Neural progenitor cell (in vitro differentiated cells): ENCODE measurements around the gene IQGAP2. TPM values are rescaled to one million over a fixed set of nuclear protein-coding genes. Genes with fewer than 3 reads are reported as not detected.
A peak's percentile ranks its signal among the peaks of the same experiment; 100 is the strongest.

Experiments
- DNase-seq: peaks from one replicate; pipeline ENCODE4 v3.0.0-alpha.2; 2016; ENCODE audit warnings: low spot score
- H2AFZ ChIP-seq: fragments of 200-600 bp; sonication (generic); replicated peaks from 2 replicates; pipeline ENCODE4 v1.6.1; 2016; ENCODE audit warnings: antibody characterized with exemption
- H3F3A ChIP-seq: fragments of 200-600 bp; sonication (generic); 2 replicates; pipeline ENCODE4 v1.6.1; 2016; ENCODE audit warnings: antibody characterized with exemption, low read depth
- H3K27ac ChIP-seq: fragments of 200-600 bp; sonication (generic); 2 replicates; pipeline ENCODE4 v1.5.1; 2016; ENCODE audit warnings: mild to moderate bottlenecking
- H3K27me3 ChIP-seq: fragments of 200-600 bp; sonication (generic); 2 replicates; pipeline ENCODE4 v1.6.1; 2016; ENCODE audit warnings: mild to moderate bottlenecking, moderate library complexity
- H3K36me3 ChIP-seq: fragments of 200-600 bp; sonication (generic); 2 replicates; pipeline ENCODE4 v1.5.1; 2016
- H3K4me1 ChIP-seq: fragments of 200-600 bp; sonication (generic); 2 replicates; pipeline ENCODE4 v1.6.1; 2016; ENCODE audit warnings: mixed run types
- H3K4me2 ChIP-seq: fragments of 200-600 bp; sonication (generic); 2 replicates; pipeline ENCODE4 v1.6.1; 2016
- H3K4me3 ChIP-seq: fragments of 200-600 bp; sonication (generic); 2 replicates; pipeline ENCODE4 v1.5.1; 2016
- H3K79me2 ChIP-seq: fragments of 200-600 bp; sonication (generic); 2 replicates; pipeline ENCODE4 v1.6.1; 2016; ENCODE audit warnings: low read depth
- H3K9ac ChIP-seq: fragments of 200-600 bp; sonication (generic); 2 replicates; pipeline ENCODE4 v1.6.1; 2016
- H3K9me3 ChIP-seq: fragments of 200-600 bp; sonication (generic); 2 replicates; pipeline ENCODE4 v1.5.1; 2016; ENCODE audit warnings: low read depth
- H4K20me1 ChIP-seq: fragments of 200-600 bp; sonication (generic); 2 replicates; pipeline ENCODE4 v1.6.1; 2016; ENCODE audit warnings: low read depth
- H3K27ac Mint-ChIP-seq: 3 replicates; pipeline ENCODE4 v1.8.0; 2021; ENCODE audit warnings: mixed read lengths
- H3K27me3 Mint-ChIP-seq: 2 replicates; pipeline ENCODE4 v1.8.0; 2022; ENCODE audit warnings: low read depth, mild to moderate bottlenecking, inconsistent platforms, moderate library complexity, mixed read lengths; ENCODE audit not compliant: insufficient read depth
- H3K36me3 Mint-ChIP-seq: 3 replicates; pipeline ENCODE4 v1.8.0; 2021; ENCODE audit warnings: mixed read lengths
- H3K4me1 Mint-ChIP-seq: 3 replicates; pipeline ENCODE4 v1.8.0; 2021; ENCODE audit warnings: mixed read lengths
- H3K4me3 Mint-ChIP-seq: 3 replicates; pipeline ENCODE4 v1.8.0; 2021; ENCODE audit warnings: mild to moderate bottlenecking, moderate library complexity, mixed read lengths
- H3K9me3 Mint-ChIP-seq: 3 replicates; pipeline ENCODE4 v1.8.0; 2020; ENCODE audit warnings: mixed read lengths
- EZH2 ChIP-seq: fragments of 200-600 bp; sonication (generic); IDR thresholded peaks from 2 replicates; pipeline ENCODE4 v1.6.1; 2017; ENCODE audit warnings: antibody characterized with exemption, mild to moderate bottlenecking, moderate library complexity
- EZH2phosphoT487 ChIP-seq: fragments of 200-600 bp; sonication (generic); IDR thresholded peaks from 2 replicates; pipeline ENCODE4 v1.6.1; 2017; ENCODE audit warnings: antibody characterized with exemption
- total RNA-seq: library from RNA; depleted of rRNA; stranded (reverse); fragments of >200 nt; gene quantifications from 2 replicates; pipeline ENCODE4 v1.2.3, GENCODE V29; 2015; ENCODE audit warnings: low replicate concordance
- TF ChIP-seq, protein P1 (sequence below): fragments of 200-600 bp; sonication (generic); IDR thresholded peaks from 2 replicates; pipeline ENCODE4 v1.5.1; 2017; ENCODE audit warnings: antibody characterized with exemption, mild to moderate bottlenecking

Gene IQGAP2
- total RNA-seq, 1 donor from 2014 or later: 37.7 TPM

DNA sequence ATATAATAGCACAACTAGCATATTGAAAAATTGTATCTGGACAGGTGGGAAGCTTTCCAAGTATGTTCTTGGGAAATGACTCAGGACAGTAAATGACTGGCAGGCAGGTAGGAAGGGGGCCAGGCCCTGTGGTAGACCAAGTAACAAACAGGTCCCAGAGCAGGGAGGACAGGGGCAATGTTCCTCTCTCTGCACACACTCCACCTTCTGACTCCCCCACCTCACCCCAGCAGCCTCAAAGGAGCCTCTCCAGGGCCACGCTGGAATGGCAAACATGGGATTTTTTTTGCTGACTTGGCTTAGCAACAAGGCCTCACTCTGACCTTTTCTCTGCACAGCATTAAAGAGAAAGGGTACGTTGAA lies 31.1 kb upstream of the IQGAP2 start:
- Histone ChIP-seq H2AFZ (peak overlapping the region; percentile 71), H3K4me1 (no peaks in the 10 kb centered on the region), H3F3A (no peaks in the 10 kb centered on the region), H4K20me1 (no peaks in the 10 kb centered on the region), H3K36me3 (no peaks in the 10 kb centered on the region), H3K9me3 (no peaks in the 10 kb centered on the region), H3K79me2 (no peaks in the 10 kb centered on the region), H3K4me2 (no peak overlapping the region), H3K4me3 (no peak overlapping the region), H3K27ac (no peak overlapping the region), H3K27me3 (no peaks in the 10 kb centered on the region), H3K9ac (no peak overlapping the region)
- DNase-seq: no peak
- peaks cover 12% of the 10 kb centered on the region for H3K4me1 Mint-ChIP-seq
- H3K9me3 Mint-ChIP-seq: no peaks in the 10 kb centered on the region
- TF ChIP-seq, protein P1, sequence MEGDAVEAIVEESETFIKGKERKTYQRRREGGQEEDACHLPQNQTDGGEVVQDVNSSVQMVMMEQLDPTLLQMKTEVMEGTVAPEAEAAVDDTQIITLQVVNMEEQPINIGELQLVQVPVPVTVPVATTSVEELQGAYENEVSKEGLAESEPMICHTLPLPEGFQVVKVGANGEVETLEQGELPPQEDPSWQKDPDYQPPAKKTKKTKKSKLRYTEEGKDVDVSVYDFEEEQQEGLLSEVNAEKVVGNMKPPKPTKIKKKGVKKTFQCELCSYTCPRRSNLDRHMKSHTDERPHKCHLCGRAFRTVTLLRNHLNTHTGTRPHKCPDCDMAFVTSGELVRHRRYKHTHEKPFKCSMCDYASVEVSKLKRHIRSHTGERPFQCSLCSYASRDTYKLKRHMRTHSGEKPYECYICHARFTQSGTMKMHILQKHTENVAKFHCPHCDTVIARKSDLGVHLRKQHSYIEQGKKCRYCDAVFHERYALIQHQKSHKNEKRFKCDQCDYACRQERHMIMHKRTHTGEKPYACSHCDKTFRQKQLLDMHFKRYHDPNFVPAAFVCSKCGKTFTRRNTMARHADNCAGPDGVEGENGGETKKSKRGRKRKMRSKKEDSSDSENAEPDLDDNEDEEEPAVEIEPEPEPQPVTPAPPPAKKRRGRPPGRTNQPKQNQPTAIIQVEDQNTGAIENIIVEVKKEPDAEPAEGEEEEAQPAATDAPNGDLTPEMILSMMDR: no peak
- TF ChIP-seq EZH2phosphoT487: no peak
- TF ChIP-seq EZH2: no peak
- peak overlapping the region; percentile 63 for H3K27ac Mint-ChIP-seq
- H3K36me3 Mint-ChIP-seq: no peaks in the 10 kb centered on the region
- no peak overlapping the region for H3K4me3 Mint-ChIP-seq
- peaks cover 7% of the 10 kb centered on the region for H3K27me3 Mint-ChIP-seq

DNA sequence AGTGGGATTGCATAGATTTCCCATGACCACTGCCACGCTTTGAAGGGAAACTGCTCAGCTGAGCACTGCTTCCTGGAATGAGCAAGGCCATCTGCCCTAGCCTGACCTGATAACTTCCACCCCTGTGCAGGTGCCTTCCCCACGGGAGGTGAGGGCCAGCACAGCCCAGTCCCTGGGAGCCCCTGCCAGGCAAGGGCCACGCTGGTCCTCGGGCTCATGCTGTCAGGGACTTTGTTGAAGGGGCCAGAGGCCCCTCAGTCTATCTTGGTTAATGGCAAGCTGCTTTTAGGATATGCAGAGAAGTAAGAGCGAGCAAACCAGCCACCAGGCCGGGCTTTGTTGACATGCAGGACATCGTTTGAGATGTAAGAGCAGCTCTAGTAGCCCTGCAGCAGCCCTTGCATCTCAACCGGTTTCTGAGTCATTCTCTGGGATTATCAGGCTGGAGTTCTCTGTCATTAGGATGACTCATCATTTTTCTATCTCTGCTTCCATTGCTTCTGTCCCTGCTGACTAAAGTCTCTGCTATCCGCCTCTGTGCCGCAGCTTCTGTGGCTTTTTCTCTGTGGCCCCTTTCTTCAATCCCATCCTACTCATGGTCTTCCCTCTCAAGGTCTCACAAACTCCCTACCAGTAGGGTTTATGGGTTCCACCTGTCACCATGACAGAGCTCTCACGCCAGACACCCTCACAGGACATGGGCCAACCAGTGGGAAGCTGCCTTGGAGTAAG lies 30.6 kb upstream of the IQGAP2 start:
- no peaks in the 10 kb centered on the region for H3K36me3 Mint-ChIP-seq

DNA sequence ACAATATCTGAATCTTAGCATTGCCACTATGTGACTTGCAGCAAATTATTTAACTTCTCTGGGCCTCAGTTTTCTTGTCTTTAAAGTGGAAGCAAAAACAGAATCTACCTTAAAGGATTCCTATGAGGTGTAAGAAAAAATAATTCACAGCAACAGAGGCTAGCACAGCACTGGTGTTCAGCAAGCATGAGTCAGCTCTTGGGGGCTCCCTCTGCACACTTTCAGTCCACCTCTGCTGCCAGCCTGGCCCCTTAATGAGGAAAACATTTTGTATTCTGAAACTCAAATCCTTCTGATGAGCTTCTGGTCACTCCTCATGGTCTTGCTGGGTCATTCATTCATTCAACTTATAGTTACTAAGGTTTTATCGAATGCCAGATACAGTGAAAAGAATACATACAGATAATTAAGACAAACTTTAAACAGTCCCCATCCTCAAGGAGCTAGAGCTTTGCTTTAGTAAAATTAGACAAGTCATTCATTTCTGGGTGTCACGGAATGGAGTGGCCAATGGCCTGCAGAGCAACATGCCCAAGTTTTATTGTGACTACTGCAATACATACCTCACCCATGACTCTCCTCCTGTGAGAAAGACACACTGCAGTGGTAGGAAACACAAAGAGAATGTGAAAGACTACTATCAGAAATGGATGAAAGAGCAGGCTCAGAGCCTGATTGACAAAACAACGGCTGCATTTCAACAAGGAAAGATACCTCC lies 26.8 kb upstream of the IQGAP2 start:
- H3K36me3 ChIP-seq: no peaks in the 10 kb centered on the region
- H3K4me1 ChIP-seq: no peaks in the 10 kb centered on the region
- H3K4me3 ChIP-seq: no peak overlapping the region
- Mint-ChIP-seq H3K36me3 (no peaks in the 10 kb centered on the region), H3K9me3 (no peaks in the 10 kb centered on the region), H3K27ac (no peak overlapping the region), H3K27me3 (peaks cover 8% of the 10 kb centered on the region), H3K4me1 (peaks cover 21% of the 10 kb centered on the region), H3K4me3 (no peak overlapping the region)
- H2AFZ ChIP-seq: no peak overlapping the region
- no peak for DNase-seq
- no peaks in the 10 kb centered on the region for H3K27me3 ChIP-seq
- H4K20me1 ChIP-seq: no peaks in the 10 kb centered on the region
- no peaks in the 10 kb centered on the region for H3K79me2 ChIP-seq
- no peaks in the 10 kb centered on the region for H3F3A ChIP-seq
- H3K9me3 ChIP-seq: no peaks in the 10 kb centered on the region
- H3K27ac ChIP-seq: no peak overlapping the region
- no peak overlapping the region for H3K9ac ChIP-seq
- no peak for TF ChIP-seq EZH2phosphoT487
- TF ChIP-seq, protein P1: no peak
- no peak for TF ChIP-seq EZH2
- no peak overlapping the region for H3K4me2 ChIP-seq

More for the DNA sequence above, 30.6 kb upstream of the IQGAP2 start:
- H3K4me3 ChIP-seq: no peak overlapping the region
- DNase-seq: no peak
- Mint-ChIP-seq H3K4me3 (no peak overlapping the region), H3K9me3 (no peaks in the 10 kb centered on the region), H3K27ac (peak overlapping the region; percentile 63), H3K27me3 (peaks cover 7% of the 10 kb centered on the region), H3K4me1 (peaks cover 12% of the 10 kb centered on the region)
- H3K27ac ChIP-seq: no peak overlapping the region
- H4K20me1 ChIP-seq: no peaks in the 10 kb centered on the region
- H3K79me2 ChIP-seq: no peaks in the 10 kb centered on the region
- no peaks in the 10 kb centered on the region for H3K36me3 ChIP-seq
- H3K9me3 ChIP-seq: no peaks in the 10 kb centered on the region
- no peak overlapping the region for H3K4me2 ChIP-seq
- no peaks in the 10 kb centered on the region for H3K27me3 ChIP-seq
- H2AFZ ChIP-seq: peak overlapping the region; percentile 71
- no peak for TF ChIP-seq EZH2
- TF ChIP-seq EZH2phosphoT487: no peak
- TF ChIP-seq, protein P1: no peak
- no peak overlapping the region for H3K9ac ChIP-seq
- H3K4me1 ChIP-seq: no peaks in the 10 kb centered on the region
- no peaks in the 10 kb centered on the region for H3F3A ChIP-seq
